Measurements from ENCODE around the gene TBXA2R. TPM values are rescaled to one million over a fixed set of nuclear protein-coding genes. Genes with fewer than 3 reads are reported as not detected.

The TBXA2R gene
- total and polyA plus RNA-seq, 2 of the 8 experiments (the other 6 are each of a cell fraction or from before 2014, with no cell fraction given) = 0.39 to 0.50 TPM

DNA sequence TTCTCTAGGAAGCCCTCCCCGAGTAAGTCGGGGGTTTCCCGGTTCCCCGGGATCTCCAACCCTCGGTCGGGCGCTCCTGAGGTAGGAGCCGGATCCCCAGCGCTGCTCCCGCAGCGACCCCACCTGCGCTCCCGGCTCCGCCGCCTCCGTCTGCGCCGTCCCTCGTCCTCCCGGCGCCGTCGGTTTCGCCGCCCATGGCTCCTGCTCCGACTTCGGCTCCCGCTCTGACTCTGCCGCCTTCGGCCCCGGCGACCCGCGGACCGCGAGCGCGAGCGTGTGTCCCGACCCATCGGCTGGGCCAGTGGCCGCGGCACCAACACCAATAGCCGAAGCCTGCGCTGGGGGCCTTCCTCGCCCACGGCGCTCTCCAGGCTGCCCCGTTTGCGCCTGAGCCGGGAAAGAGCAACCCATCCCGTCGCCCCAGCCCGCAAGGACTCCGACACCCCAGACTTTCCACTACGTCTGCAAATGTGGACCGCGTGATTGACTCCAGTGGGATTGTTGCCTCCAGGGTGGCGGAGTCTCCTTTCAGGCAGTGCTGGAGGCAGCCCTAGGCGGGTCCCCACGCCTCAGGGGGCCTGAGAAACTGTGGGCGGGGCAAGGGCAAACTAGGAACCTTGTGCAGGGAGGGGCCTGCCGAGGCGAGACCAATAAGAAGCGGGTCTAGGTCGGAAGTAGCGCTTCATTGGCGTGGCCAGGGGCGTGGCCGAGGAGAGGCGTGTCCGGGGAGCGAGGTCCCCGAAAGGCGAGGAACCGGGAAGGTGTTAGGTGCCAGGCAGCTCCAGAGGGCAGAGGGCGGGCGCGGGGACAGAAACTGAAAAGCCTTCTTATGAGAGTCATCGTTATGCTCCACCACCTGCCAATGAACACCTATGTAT, 20.0 kb upstream of the TBXA2R start, which contains the start of gene CACTIN (continued):
- TF ChIP-seq, protein P1, sequence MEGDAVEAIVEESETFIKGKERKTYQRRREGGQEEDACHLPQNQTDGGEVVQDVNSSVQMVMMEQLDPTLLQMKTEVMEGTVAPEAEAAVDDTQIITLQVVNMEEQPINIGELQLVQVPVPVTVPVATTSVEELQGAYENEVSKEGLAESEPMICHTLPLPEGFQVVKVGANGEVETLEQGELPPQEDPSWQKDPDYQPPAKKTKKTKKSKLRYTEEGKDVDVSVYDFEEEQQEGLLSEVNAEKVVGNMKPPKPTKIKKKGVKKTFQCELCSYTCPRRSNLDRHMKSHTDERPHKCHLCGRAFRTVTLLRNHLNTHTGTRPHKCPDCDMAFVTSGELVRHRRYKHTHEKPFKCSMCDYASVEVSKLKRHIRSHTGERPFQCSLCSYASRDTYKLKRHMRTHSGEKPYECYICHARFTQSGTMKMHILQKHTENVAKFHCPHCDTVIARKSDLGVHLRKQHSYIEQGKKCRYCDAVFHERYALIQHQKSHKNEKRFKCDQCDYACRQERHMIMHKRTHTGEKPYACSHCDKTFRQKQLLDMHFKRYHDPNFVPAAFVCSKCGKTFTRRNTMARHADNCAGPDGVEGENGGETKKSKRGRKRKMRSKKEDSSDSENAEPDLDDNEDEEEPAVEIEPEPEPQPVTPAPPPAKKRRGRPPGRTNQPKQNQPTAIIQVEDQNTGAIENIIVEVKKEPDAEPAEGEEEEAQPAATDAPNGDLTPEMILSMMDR (IDR thresholded peaks at IDR 0.05; ENCODE audit: control extremely low read depth in 1 of 3, insufficient read depth in 1 of 3, low read depth in 1 of 3, low read length in 3 of 3) = 0 out of 4 replicates have a peak, but pooled peaks of 1 of the 3 experiments have one; percentile 1
- TF ChIP-seq TEAD4 (IDR thresholded peaks at IDR 0.05; ENCODE audit: low read depth, low read length) = no peak
- TF ChIP-seq KDM4A (IDR thresholded peaks at IDR 0.05; ENCODE audit: low read depth, low read length, severe bottlenecking) = peak; percentile 99
- no peak for TF ChIP-seq CTBP2 (IDR thresholded peaks at IDR 0.05; ENCODE audit: borderline replicate concordance, insufficient read depth, insufficient read length, low read length)
- TF ChIP-seq, protein P2, sequence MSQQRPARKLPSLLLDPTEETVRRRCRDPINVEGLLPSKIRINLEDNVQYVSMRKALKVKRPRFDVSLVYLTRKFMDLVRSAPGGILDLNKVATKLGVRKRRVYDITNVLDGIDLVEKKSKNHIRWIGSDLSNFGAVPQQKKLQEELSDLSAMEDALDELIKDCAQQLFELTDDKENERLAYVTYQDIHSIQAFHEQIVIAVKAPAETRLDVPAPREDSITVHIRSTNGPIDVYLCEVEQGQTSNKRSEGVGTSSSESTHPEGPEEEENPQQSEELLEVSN (IDR thresholded peaks at IDR 0.05) = no peak
- TF ChIP-seq ASH2L (IDR thresholded peaks at IDR 0.05; ENCODE audit: low read length) = peak; percentile 93
- peak; percentile 98 for TF ChIP-seq RBBP5 (IDR thresholded peaks at IDR 0.05; ENCODE audit: borderline replicate concordance, low read depth, low read length)
- no peak for TF ChIP-seq KDM1A (IDR thresholded peaks at IDR 0.05; ENCODE audit: borderline replicate concordance, low read length)
- TF ChIP-seq SP1 (IDR thresholded peaks at IDR 0.05; ENCODE audit: low read depth, low read length) = peak; percentile 58; the same call in 1 of the 2 replicates
- peak in 1 of 2 experiments; percentile 92; a peak in 2 of 3 replicates for TF ChIP-seq POLR2A (IDR thresholded peaks at IDR 0.05; ENCODE audit: control extremely low read depth in 1 of 2, low read depth in 2 of 2, low read length in 2 of 2)
- peak; percentile 87 for TF ChIP-seq TAF1 (IDR thresholded peaks at IDR 0.05; ENCODE audit: low read depth, low read length)
- TF ChIP-seq TAF7 (optimal IDR thresholded peaks at IDR 0.05; ENCODE audit: borderline replicate concordance, low read depth, low read length) = peak; percentile 84
- no peak for TF ChIP-seq RFX5 (IDR thresholded peaks at IDR 0.05; ENCODE audit: borderline replicate concordance, low read depth, low read length)
- TF ChIP-seq KDM5A (IDR thresholded peaks at IDR 0.05; ENCODE audit: low read length) = peak; percentile 93
- TF ChIP-seq SRF (IDR thresholded peaks at IDR 0.05; ENCODE audit: low read depth, low read length) = peak; percentile 67
- no peak for TF ChIP-seq HDAC6 (IDR thresholded peaks at IDR 0.05; ENCODE audit: low read depth, low read length)
- TF ChIP-seq SP4 (IDR thresholded peaks at IDR 0.05; ENCODE audit: low read length) = peak; percentile 100
- TF ChIP-seq PHF8 (conservative IDR thresholded peaks at IDR 0.05; ENCODE audit: low read depth, low read length) = peak; percentile 99
- TF ChIP-seq, protein P3, sequence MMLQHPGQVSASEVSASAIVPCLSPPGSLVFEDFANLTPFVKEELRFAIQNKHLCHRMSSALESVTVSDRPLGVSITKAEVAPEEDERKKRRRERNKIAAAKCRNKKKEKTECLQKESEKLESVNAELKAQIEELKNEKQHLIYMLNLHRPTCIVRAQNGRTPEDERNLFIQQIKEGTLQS (IDR thresholded peaks at IDR 0.05; ENCODE audit: insufficient read depth, low read depth, low read length) = peak; percentile 82
- TF ChIP-seq BRCA1 (IDR thresholded peaks at IDR 0.05; ENCODE audit: low read depth, low read length) = no peak
